ENCODE measurements around the gene RHCG.

RHCG gene

GRCh38 chr15:89502867-89503595 is 6.6 kb upstream of the RHCG start:
- no peak for DNase-seq (ENCODE audit: low read depth)

DNA sequence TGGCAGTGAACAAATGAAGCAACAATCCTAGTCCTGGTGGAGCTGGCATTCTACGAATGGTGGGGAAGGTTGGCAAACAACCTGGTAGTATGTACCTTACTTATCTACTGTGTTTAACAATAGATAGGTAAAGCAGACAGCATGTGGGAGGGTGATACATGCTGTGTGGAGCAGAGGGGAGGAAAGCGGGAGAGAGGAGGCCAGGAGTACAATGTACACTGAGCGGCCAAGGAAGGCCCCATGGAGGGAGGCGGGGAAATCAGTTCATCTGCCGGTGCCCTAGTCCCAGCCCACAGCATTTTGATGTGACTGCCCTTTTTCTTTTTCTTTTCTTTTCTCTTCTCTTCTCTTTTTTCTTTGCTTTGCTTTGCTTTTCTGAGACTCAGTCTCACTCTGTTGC is 5.3 kb upstream of the RHCG start:
- DNase-seq (ENCODE audit: low read depth) = no peak

GRCh38 chr15:89500397-89501270 is 4.3 kb upstream of the RHCG start:
- DNase-seq (ENCODE audit: low read depth) = no peak

DNA sequence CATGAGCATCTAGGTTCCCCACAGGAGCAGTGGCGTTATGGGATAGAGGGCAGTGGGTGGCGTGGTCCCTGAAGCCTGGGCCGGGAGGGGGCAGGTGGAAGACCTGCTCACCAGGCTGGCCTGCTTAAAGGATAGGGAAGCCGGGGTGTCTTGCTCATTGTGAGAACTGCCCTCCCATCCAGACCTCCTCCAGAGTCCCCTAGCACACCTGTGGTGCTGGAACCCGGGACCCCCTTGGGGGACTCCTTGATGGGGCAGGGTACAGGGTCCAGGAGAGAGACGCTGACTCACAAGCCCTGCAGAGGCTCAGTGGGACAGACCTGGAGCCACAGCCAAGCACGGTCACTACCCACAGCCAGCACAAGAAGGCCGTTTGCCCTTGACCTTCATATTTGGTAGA is 2.8 kb upstream of the RHCG start:
- no peak for DNase-seq (ENCODE audit: low read depth)

GRCh38 chr15:89498574-89498906 is 2.2 kb upstream of the RHCG start:
- DNase-seq (ENCODE audit: low read depth) = no peak

GRCh38 chr15:89497231-89497630 is 848 bp upstream of the RHCG start:
- DNase-seq (ENCODE audit: low read depth) = no peak

DNA sequence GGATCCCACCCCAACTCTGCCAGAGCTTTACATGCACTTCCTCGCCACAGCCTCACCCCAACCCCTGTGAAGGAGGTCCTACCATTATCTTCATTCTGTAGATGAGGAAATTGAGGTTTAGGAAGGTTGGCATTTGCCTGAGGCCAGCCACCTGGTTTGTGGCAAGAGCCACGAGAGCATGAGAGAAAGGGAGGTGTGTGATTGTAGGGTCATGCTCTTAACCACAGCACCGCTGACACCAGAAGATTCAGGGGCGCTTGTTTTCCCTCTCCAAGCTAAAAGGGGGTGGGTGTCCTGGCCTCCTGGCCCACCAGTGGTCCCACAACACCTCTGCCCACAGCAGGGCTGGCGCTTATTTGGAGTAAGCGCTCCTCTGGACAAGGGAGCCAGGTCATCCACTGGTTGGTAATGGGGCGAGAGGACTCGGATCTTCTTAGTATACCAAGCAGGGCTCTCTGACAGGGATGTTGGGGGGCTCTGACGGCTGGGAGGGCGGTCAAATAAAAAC is 691 bp downstream of the RHCG start:
- DNase-seq (ENCODE audit: low read depth) = no peak

DNA sequence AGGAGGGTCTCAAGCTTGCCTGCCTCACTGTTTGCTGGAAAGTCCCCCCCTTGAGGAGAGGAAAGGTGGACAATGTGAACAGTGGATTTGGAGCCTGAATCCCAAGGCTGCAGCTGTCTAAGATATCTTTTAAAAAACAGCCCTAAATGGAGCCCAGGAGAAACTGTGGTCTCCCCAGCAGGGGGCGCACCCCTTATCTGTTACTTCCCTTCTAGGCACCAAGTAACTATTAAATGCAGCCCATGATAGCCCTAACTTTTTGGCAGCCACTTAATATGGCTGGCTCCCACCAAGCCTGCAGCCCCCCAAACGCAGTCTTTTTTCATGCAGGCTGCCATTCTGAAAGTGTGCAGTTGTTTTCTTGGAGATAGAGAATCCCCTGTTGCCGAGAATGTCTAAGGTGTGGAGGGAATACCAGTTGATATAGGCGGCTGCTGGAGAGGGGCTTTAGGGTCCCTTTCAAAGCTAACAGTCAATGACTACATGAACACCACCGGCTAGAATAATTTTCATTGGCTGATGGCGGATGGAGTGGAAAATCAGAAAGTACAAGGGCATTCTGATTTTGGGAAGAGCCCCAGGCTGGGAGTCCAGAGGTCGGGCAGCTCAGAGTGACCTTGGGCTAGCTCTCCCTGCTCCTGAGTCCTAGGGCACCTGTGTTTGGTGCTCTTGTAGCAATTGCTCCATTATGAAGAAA is 1.3 kb downstream of the RHCG start:
- DNase-seq (ENCODE audit: low read depth) = no peak

GRCh38 chr15:89494031-89494430 is 2.4 kb downstream of the RHCG start:
- no peak for DNase-seq (ENCODE audit: low read depth)

DNA sequence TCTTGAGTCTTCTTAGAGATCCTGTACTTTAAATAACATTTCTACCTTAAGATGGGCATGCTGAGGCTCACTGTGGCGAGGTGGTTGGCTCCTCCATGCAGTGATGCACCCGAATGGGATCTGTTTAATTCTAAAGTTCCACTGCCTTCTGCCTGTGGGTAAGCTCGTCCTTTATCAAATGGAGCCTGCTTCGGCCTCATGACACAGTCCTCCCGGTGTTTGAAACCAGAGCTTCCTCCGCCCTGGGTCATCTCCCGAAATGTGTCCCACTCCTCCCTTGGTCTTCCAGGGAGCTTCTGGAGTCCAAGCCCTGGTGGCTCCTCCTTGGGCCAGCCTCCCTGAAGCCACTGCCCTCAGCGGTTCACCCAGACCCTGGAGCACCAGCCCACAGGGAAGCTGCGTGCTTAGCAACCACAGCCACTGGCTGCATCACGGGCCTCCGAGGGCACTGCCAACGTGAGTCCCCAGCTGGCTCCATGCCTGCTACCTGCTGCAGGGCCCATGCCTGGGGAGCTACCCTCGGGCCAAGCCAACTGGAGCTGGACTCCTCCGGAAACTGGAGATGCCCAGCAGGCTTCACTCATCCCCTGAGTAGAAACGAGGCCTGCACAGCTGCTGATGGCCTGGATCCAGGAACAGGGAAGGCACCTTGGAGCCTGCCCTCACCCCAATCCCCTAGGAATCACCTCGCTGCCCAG is 3.3 kb downstream of the RHCG start:
- DNase-seq (ENCODE audit: low read depth) = no peak

- DNase-seq (ENCODE audit: low read depth) = no peak
Observed at GRCh38 chr15:89492111-89492641, 4.2 kb downstream of the RHCG start.

GRCh38 chr15:89490814-89491315 is 5.5 kb downstream of the RHCG start:
- DNase-seq (ENCODE audit: low read depth) = no peak

GRCh38 chr15:89490081-89490813 is 6.1 kb downstream of the RHCG start:
- no peak for DNase-seq (ENCODE audit: low read depth)

- DNase-seq (ENCODE audit: low read depth) = no peak
Observed at GRCh38 chr15:89489376-89489775, 7.0 kb downstream of the RHCG start.

DNA sequence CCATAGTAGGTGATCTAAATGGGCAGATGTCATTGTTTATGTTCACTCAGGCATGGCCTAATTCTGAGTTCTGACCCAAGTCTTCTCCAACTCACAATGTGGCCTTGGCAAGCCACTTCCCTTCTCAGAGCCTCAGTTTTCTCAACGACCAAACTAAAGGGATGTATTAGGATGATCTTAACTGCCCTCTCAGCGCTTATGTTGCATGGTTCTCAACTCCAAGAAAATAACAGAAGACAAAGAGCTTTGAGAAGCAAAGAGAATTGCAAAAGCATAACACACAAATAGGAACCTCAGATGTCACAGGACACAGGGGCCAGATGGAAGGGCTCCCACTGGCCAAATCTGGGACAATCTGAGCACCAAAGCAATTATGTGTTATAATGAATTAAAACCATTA is 8.6 kb downstream of the RHCG start:
- DNase-seq (ENCODE audit: low read depth) = no peak

DNA sequence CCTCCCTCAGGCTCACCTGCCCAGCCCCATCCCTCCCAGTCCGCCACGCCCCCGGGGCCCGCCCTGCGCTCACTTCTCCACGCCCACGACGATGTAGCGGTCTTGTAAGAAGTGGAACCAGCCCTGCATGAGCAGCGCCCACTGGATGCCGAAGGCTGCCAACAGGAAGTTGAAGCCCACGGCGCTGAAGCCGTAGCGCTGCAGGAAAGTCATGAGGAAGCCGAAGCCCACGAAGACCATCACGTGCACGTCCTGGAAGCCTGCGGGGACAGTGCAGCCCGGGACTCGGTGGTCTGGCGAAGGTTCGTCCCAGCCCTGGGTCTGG is 9.7 kb downstream of the RHCG start:
- DNase-seq (ENCODE audit: low read depth) = no peak

DNA sequence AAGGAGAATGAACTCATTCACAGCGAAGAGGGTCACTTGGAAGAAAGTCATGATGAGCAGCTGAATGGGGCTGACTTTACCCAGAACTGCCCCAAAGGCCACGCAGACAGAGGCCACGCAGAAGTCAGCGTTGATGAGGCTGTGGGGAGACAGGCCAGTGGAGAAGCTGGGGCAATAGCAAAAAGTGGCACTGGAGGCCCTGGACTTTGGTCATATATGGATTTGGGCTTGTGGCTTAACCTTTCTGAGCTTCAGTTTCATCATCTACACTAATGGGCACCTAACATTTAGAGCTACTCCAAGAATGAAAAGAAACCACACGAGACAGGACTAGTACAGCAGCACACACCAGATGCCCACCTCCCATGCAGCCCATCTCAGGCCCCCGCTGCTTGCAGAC is 13.3 kb downstream of the RHCG start:
- DNase-seq (ENCODE audit: low read depth) = no peak

DNA sequence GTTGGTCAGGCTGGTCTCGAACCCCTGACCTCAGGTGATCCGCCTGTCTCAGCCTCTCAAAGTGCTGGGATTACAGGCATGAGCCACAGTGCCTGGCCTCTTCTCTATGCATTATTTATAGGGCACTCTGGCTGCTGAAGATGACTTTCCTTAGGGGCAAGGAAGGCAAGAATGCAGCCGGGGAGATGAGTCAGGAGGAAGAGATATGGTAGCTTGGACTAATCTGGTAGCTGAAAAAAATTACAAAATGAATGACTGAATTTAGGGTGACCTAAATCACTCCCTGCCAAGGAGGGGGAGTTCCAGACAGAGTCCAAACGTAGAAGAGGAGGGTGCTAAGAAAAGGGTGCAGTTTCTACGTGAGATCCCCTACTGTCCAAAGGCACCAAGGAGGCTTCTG is 14.2 kb downstream of the RHCG start:
- DNase-seq (ENCODE audit: low read depth) = no peak

GRCh38 chr15:89480505-89480904 is 15.9 kb downstream of the RHCG start:
- no peak for DNase-seq (ENCODE audit: low read depth)

- no peak for DNase-seq (ENCODE audit: low read depth)
Observed at GRCh38 chr15:89479173-89479572, 17.2 kb downstream of the RHCG start.
